H1 (cell line): ENCODE data around the gene GPR35.

ENCODE experiments used
- EP300 ChIP-seq, 2 experiments: IDR thresholded peaks; 1 replicate in 1 of 2; 2 replicates in 1 of 2; pipeline ENCODE4 v1.6.1; 2011 to 2012; ENCODE audit warnings: low read depth in 2 of 2, low read length in 2 of 2, mild to moderate bottlenecking in 2 of 2, borderline replicate concordance in 1 of 2, inconsistent platforms in 1 of 2, moderate library complexity in 1 of 2
- EZH2 ChIP-seq: fragments of 200-600 bp; sonication (generic); IDR thresholded peaks from 2 replicates; pipeline ENCODE4 v1.7.1; 2012; ENCODE audit warnings: low read depth, mild to moderate bottlenecking, moderate library complexity, low read length, inconsistent platforms; ENCODE audit not compliant: severe bottlenecking
- GABPA ChIP-seq: IDR thresholded peaks from 2 replicates; pipeline ENCODE4 v1.6.1; 2011; ENCODE audit warnings: mild to moderate bottlenecking, low read length, moderate library complexity, borderline replicate concordance; ENCODE audit not compliant: insufficient read depth
- GTF2F1 ChIP-seq: IDR thresholded peaks from 2 replicates; pipeline ENCODE4 v1.6.1; 2012; ENCODE audit warnings: low read depth, low read length, improper control_type of control experiment, borderline replicate concordance
- JUN ChIP-seq: IDR thresholded peaks from 2 replicates; pipeline ENCODE4 v1.6.1; 2011; ENCODE audit warnings: low read depth, mild to moderate bottlenecking, improper control_type of control experiment, low read length
- POLR2A ChIP-seq, 2 experiments: IDR thresholded peaks; 1 replicate in 1 of 2; 2 replicates in 1 of 2; pipeline ENCODE4 v1.6.1; 2011; ENCODE audit warnings: low read depth in 2 of 2, low read length in 2 of 2, mild to moderate bottlenecking in 2 of 2; ENCODE audit errors: control extremely low read depth in 1 of 2
- RFX5 ChIP-seq: IDR thresholded peaks from 2 replicates; pipeline ENCODE4 v1.6.1; 2011; ENCODE audit warnings: low read depth, low read length, improper control_type of control experiment, borderline replicate concordance
- SIN3A ChIP-seq, 2 experiments: IDR thresholded peaks in 1 of 2; conservative IDR thresholded peaks in 1 of 2; 2 replicates each; pipeline ENCODE4 v1.6.1; 2011 to 2012; ENCODE audit warnings: low read length in 2 of 2, improper control_type of control experiment in 1 of 2, low read depth in 1 of 2, mild to moderate bottlenecking in 1 of 2
- TF ChIP-seq, protein P1 (sequence below), 3 experiments: IDR thresholded peaks; 1 replicate in 2 of 3; 2 replicates in 1 of 3; pipeline versions ENCODE4 v1.5.1 to v1.6.1; 2011; ENCODE audit warnings: low read length in 3 of 3, mild to moderate bottlenecking in 3 of 3, inconsistent platforms in 2 of 3, low read depth in 1 of 3, moderate library complexity in 1 of 3; ENCODE audit not compliant: insufficient read depth in 1 of 3; ENCODE audit errors: control extremely low read depth in 1 of 3

DNA sequence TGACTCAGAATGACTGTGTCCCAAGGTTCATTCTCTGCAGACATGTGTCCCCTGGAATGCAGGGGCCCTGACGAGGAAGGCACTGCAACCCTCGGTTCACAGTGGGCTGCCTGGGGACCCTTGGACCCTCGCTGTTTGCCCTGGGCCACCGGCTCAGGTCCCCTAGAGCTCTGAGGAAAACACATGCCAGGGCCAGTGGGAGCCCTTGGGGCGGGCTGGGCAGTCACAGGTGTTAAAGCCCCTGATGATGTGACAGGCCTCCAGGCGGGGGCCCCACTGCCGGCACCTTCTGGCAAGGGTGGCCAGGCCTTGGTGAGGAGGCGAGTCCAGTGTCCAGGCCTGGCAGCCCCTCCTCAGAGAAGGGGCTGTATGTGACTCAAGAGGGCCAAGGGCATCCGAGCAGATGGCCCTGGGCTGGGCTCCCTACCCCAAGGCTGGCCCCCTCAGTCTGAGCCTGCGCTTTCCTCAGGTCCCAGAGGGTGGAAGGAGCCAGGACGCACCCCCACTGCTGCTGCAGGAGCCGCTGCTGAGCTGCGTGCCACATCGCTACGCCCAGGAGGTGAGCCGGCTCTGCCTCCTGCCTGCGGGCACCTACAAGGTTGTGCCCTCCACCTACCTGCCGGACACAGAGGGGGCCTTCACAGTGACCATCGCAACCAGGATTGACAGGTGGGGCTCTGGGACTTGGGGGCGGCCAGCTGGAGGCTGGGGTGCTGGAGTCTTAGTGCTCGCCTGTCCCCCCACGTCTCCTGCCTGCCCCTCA is 27.7 kb upstream of the GPR35 start:
- TF ChIP-seq, protein P1, sequence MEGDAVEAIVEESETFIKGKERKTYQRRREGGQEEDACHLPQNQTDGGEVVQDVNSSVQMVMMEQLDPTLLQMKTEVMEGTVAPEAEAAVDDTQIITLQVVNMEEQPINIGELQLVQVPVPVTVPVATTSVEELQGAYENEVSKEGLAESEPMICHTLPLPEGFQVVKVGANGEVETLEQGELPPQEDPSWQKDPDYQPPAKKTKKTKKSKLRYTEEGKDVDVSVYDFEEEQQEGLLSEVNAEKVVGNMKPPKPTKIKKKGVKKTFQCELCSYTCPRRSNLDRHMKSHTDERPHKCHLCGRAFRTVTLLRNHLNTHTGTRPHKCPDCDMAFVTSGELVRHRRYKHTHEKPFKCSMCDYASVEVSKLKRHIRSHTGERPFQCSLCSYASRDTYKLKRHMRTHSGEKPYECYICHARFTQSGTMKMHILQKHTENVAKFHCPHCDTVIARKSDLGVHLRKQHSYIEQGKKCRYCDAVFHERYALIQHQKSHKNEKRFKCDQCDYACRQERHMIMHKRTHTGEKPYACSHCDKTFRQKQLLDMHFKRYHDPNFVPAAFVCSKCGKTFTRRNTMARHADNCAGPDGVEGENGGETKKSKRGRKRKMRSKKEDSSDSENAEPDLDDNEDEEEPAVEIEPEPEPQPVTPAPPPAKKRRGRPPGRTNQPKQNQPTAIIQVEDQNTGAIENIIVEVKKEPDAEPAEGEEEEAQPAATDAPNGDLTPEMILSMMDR (IDR thresholded peaks at IDR 0.05; ENCODE audit: control extremely low read depth in 1 of 3, insufficient read depth in 1 of 3, low read depth in 1 of 3, low read length in 3 of 3) = no peak
- TF ChIP-seq POLR2A (IDR thresholded peaks at IDR 0.05; ENCODE audit: control extremely low read depth in 1 of 2, low read depth in 2 of 2, low read length in 2 of 2) (no peak), SIN3A (conservative IDR thresholded peaks at IDR 0.05 in 1 of 2, IDR thresholded peaks at IDR 0.05 in 1 of 2; ENCODE audit: low read depth in 1 of 2, low read length in 2 of 2) (no peak), RFX5 (no peak), GABPA (no peak), GTF2F1 (no peak), EZH2 (no peak), EP300 (IDR thresholded peaks at IDR 0.05; ENCODE audit: borderline replicate concordance in 1 of 2, low read depth in 2 of 2, low read length in 2 of 2) (no peak), JUN (no peak)
